ENCODE results near the gene CDHR3. TPM values are rescaled to one million over a fixed set of nuclear protein-coding genes. Genes with fewer than 3 reads are reported as not detected.

CDHR3 gene
- total RNA-seq, 4 donors from 2014 or later: 4.3 to 29.5 (median 27.0) TPM

DNA sequence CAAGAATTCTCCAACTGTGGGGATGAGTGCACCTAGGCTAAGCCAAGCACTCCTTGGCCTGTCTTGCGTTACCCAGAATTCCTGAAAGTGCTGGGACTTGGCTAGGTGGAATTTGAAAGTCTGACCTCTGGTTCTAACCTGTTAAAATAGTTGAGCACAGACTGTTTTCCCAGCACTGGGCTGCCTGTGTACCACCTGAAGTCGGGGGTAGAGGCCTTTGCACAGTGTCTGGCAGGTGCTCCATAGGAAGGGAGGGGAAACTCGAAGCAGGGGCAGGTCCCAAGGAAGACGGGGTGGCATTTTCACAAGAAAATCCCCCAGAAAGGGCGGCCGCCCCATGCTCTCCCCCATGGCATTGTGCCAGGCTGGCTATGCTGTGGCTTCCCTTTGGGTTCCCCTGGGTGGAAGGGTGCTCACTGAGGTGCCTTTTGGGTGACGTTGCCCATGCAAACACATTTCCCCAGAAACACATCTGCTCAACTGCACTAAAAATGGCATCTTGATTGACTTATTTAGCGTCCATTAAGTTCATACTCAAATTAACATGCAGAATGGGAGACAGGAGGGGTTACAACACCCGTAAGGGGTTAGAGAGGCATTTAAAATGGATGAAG lies 86.2 kb downstream of the CDHR3 start:
- TF ChIP-seq EP300 (IDR thresholded peaks at IDR 0.05): no peak
- no peak for TF ChIP-seq POLR2A (IDR thresholded peaks at IDR 0.05)
- TF ChIP-seq, protein P1, sequence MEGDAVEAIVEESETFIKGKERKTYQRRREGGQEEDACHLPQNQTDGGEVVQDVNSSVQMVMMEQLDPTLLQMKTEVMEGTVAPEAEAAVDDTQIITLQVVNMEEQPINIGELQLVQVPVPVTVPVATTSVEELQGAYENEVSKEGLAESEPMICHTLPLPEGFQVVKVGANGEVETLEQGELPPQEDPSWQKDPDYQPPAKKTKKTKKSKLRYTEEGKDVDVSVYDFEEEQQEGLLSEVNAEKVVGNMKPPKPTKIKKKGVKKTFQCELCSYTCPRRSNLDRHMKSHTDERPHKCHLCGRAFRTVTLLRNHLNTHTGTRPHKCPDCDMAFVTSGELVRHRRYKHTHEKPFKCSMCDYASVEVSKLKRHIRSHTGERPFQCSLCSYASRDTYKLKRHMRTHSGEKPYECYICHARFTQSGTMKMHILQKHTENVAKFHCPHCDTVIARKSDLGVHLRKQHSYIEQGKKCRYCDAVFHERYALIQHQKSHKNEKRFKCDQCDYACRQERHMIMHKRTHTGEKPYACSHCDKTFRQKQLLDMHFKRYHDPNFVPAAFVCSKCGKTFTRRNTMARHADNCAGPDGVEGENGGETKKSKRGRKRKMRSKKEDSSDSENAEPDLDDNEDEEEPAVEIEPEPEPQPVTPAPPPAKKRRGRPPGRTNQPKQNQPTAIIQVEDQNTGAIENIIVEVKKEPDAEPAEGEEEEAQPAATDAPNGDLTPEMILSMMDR (IDR thresholded peaks at IDR 0.05): no peak
- no peak for TF ChIP-seq POLR2AphosphoS5 (IDR thresholded peaks at IDR 0.05)
- Histone ChIP-seq H3K9me3 (no peaks in the 10 kb centered on the region), H3K4me1 (peaks cover 0 to 18% (median 0%) of the 10 kb centered on the region in 3 donors), H3K4me3 (no peak overlapping the region), H3K27me3 (no peaks in the 10 kb centered on the region), H3K36me3 (no peaks in the 10 kb centered on the region), H3K27ac (no peak overlapping the region)
- WGBS, 2 donors (ENCODE audit: low coverage in 1 of 2): 85 to 88% methylated on average over 2 to 5 of the region's 9 CpGs
- ATAC-seq: no peak

DNA sequence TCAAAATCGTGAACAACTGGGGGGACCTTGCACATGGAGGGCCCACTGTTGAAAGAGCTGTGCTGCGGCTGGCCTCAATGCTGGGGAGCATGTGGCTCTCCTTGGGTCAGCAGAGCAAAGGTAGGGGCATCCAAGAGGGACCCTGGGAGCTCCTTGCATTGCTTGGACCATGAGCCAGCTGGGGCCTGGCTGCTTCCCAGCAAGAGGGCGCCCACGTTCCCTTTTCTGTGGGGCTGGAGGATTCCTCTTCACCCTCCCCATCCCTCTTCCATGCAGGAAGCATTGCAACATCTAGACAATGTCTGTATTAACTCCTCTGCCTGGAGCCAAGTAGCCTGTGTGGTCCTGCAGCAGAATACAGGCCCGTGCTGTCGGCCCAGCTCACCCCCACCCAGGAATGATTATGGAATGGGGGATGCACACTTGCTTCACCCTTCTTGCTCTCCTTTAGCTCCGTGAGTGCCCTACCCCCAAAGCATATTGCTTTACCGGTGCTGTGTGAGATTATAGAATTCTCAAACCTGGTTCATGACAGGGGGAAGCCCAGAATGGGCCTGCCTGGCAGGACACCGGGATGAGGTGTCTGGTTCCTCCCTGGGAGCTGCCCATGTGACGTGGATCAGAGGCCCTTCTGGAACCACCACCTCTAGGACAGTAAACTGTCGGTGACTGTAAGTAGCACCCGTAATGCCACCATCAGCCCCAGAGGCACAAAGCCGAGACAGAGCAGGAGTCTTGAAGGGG lies 87.1 kb downstream of the CDHR3 start:
- Histone ChIP-seq H3K36me3 (no peaks in the 10 kb centered on the region), H3K4me1 (peaks cover 0 to 18% (median 0%) of the 10 kb centered on the region in 3 donors), H3K27ac (peak overlapping the region in 2 of 4 donors; percentile 43 to 53), H3K27me3 (no peaks in the 10 kb centered on the region), H3K9me3 (no peaks in the 10 kb centered on the region), H3K4me3 (no peak overlapping the region)
- WGBS, 2 donors (ENCODE audit: low coverage in 1 of 2): 40 to 47% methylated on average over 1 to 3 of the region's 13 CpGs
- ATAC-seq: peak; percentile 60
- TF ChIP-seq, protein P1 (IDR thresholded peaks at IDR 0.05): no peak
- no peak for TF ChIP-seq EP300 (IDR thresholded peaks at IDR 0.05)
- no peak for TF ChIP-seq POLR2A (IDR thresholded peaks at IDR 0.05)
- TF ChIP-seq POLR2AphosphoS5 (IDR thresholded peaks at IDR 0.05): no peak

DNA sequence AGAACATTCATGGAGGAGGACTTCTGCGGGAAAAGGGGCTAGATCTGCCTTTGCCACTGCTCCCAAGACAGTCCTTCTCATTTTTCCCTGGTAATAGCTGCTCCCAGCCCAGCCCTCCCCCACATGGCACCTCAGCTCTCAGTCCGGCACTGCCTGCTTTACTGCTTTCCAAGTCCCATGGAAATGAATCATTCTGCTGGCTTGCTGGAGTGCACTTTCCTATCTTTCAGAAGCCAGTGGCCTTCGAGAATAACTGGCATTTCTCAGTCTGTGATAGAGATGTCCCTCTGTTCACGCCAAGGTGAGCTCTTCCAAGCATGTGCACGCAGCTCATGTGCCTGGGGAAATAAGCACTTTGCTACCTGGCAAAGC lies 87.7 kb downstream of the CDHR3 start:
- Histone ChIP-seq H3K4me3 (no peak overlapping the region), H3K27ac (peak overlapping the region in 3 of 4 donors; percentile 13 to 53 (median 43)), H3K9me3 (no peaks in the 10 kb centered on the region), H3K4me1 (peaks cover 0 to 18% (median 0%) of the 10 kb centered on the region in 3 donors), H3K36me3 (no peaks in the 10 kb centered on the region), H3K27me3 (no peaks in the 10 kb centered on the region)
- TF ChIP-seq POLR2AphosphoS5 (IDR thresholded peaks at IDR 0.05) (no peak), POLR2A (IDR thresholded peaks at IDR 0.05) (no peak), EP300 (IDR thresholded peaks at IDR 0.05) (no peak)
- TF ChIP-seq, protein P1 (IDR thresholded peaks at IDR 0.05): no peak
- ATAC-seq: peak; percentile 69
- WGBS, 2 donors (ENCODE audit: low coverage in 1 of 2): no CpG with 5 or more reads among the region's 5 CpGs

DNA sequence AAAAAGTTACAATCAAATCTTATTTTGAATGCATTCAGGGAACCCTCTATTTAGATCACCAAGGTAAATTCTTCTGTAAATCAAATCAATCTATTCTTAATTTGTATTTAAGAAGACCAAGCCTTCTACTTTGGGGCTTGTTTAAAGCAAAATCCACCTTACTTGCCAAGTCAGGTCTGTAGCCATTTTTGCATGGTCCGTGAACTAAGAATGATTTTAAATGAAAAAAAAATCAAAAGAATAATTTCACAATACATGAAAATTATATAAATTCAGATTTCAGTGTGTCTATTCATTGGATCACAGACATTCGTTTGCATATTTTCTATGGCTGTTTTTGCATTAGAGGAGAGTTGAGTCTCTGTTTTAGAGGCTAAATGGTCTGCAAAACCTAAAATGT lies 89.6 kb downstream of the CDHR3 start:
- H3K27ac ChIP-seq: no peak overlapping the region
- peaks cover 0 to 26% (median 3%) of the 10 kb centered on the region in 3 donors for H3K4me1 ChIP-seq
- ATAC-seq: no peak
- WGBS, 2 donors (ENCODE audit: low coverage in 1 of 2): 84 to 88% methylated on average over 2 of the region's 2 CpGs
- no peaks in the 10 kb centered on the region for H3K9me3 ChIP-seq
- no peaks in the 10 kb centered on the region for H3K27me3 ChIP-seq
- TF ChIP-seq POLR2A (IDR thresholded peaks at IDR 0.05) (no peak), POLR2AphosphoS5 (IDR thresholded peaks at IDR 0.05) (no peak), EP300 (IDR thresholded peaks at IDR 0.05) (no peak)
- TF ChIP-seq, protein P1 (IDR thresholded peaks at IDR 0.05): no peak
- H3K4me3 ChIP-seq: no peak overlapping the region
- H3K36me3 ChIP-seq: no peaks in the 10 kb centered on the region

All from gastroesophageal sphincter (tissue), 4 donors.